ENCODE data around the gene TAOK3.

DNA sequence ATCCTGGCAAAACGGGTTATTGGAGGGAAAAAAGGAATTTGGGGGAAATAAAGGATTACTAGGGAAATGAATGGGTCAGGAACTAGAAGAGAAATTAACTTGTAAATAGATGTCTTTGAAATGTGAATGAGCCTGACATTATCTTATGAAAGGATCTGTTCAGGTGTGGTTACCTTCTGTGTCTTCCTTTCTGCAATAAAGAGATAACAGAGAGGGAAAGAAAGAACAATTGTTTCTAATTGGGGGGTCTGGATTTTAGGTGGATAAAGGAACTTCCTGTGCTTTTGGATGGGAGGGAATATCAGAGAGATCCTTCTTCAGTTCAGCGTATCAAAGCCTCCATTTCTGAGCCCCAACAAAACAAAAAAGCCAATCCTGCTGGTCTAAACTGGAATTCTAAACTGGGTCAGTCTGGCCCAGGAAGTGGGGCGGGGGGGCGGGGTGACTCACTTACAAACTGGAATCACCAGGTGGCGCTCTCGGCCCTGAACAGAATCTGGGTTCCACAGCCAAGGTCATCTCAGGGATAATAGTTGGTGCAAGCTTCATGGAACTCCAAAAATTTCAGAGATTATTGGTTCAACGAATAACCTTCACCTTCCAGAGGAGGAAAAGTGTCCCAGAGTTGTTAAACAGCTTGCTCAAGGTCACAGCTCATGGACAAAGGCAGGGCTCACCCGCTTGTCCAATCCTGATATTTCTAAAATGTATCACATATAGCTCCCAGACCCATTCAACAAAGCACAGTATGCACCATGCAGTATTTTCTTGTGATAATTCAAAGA, 251.9 kb downstream of the TAOK3 start:
- TF ChIP-seq KDM5A (IDR thresholded peaks at IDR 0.05; ENCODE audit: low read length) = no peak
- 0 out of 3 replicates have a peak, but pooled peaks of 1 of the 2 experiments have one; percentile 14 for TF ChIP-seq POLR2A (IDR thresholded peaks at IDR 0.05; ENCODE audit: control extremely low read depth in 1 of 2, low read depth in 2 of 2, low read length in 2 of 2)
- TF ChIP-seq MAFK (IDR thresholded peaks at IDR 0.05; ENCODE audit: low read depth, low read length) = no peak
- TF ChIP-seq EGR1 (IDR thresholded peaks at IDR 0.05; ENCODE audit: borderline replicate concordance, low read depth, low read length) = no peak
- no peak for TF ChIP-seq FOSL1 (IDR thresholded peaks at IDR 0.05; ENCODE audit: insufficient read depth, low read depth, low read length)
- no peak for TF ChIP-seq NRF1 (IDR thresholded peaks at IDR 0.05; ENCODE audit: low read depth, low read length)
- TF ChIP-seq, protein P1, sequence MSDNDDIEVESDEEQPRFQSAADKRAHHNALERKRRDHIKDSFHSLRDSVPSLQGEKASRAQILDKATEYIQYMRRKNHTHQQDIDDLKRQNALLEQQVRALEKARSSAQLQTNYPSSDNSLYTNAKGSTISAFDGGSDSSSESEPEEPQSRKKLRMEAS (IDR thresholded peaks at IDR 0.05) = no peak
- no peak for TF ChIP-seq EZH2 (IDR thresholded peaks at IDR 0.05; ENCODE audit: low read depth, low read length, severe bottlenecking)
- no peak for TF ChIP-seq ZNF274 (IDR thresholded peaks at IDR 0.05; ENCODE audit: borderline replicate concordance, extremely low read depth, low read length)
- TF ChIP-seq, protein P2, sequence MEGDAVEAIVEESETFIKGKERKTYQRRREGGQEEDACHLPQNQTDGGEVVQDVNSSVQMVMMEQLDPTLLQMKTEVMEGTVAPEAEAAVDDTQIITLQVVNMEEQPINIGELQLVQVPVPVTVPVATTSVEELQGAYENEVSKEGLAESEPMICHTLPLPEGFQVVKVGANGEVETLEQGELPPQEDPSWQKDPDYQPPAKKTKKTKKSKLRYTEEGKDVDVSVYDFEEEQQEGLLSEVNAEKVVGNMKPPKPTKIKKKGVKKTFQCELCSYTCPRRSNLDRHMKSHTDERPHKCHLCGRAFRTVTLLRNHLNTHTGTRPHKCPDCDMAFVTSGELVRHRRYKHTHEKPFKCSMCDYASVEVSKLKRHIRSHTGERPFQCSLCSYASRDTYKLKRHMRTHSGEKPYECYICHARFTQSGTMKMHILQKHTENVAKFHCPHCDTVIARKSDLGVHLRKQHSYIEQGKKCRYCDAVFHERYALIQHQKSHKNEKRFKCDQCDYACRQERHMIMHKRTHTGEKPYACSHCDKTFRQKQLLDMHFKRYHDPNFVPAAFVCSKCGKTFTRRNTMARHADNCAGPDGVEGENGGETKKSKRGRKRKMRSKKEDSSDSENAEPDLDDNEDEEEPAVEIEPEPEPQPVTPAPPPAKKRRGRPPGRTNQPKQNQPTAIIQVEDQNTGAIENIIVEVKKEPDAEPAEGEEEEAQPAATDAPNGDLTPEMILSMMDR (IDR thresholded peaks at IDR 0.05; ENCODE audit: control extremely low read depth in 1 of 3, insufficient read depth in 1 of 3, low read depth in 1 of 3, low read length in 3 of 3) = peak; percentile 47 to 52 (median 47)
- TF ChIP-seq, protein P3, sequence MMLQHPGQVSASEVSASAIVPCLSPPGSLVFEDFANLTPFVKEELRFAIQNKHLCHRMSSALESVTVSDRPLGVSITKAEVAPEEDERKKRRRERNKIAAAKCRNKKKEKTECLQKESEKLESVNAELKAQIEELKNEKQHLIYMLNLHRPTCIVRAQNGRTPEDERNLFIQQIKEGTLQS (IDR thresholded peaks at IDR 0.05; ENCODE audit: insufficient read depth, low read depth, low read length) = no peak
- no peak for TF ChIP-seq GABPA (IDR thresholded peaks at IDR 0.05; ENCODE audit: borderline replicate concordance, insufficient read depth, low read length)
